Left hindlimb (tissue), 1 donor: Measurements from ENCODE around the gene CABS1.

Source experiments
- DNase-seq: peaks from one replicate; pipeline ENCODE4 v3.0.0-alpha.2; 2018

Gene CABS1

GRCh38 chr4:70334681-70335080 lies at the start of gene CABS1:
Gene CABS1 (plus strand): TSS chr4:70334981. CDS start chr4:70335040, 59 bp downstream.
- no peak for DNase-seq

GRCh38 chr4:70288651-70289050 lies 46.1 kb upstream of the CABS1 start:
- no peak for DNase-seq

GRCh38 chr4:70291341-70291740 lies 43.4 kb upstream of the CABS1 start:
- DNase-seq, result no peak

- DNase-seq, result no peak
Measured at GRCh38 chr4:70297576-70297975, 37.2 kb upstream of the CABS1 start.

- DNase-seq, result no peak
Measured at GRCh38 chr4:70298051-70298450, 36.7 kb upstream of the CABS1 start.

- no peak for DNase-seq
Measured at GRCh38 chr4:70299643-70300042, 35.1 kb upstream of the CABS1 start.

GRCh38 chr4:70300215-70300614 lies 34.6 kb upstream of the CABS1 start:
- DNase-seq, result no peak

- no peak for DNase-seq
Measured at GRCh38 chr4:70303090-70303489, 31.7 kb upstream of the CABS1 start.

- DNase-seq, result no peak
Measured at GRCh38 chr4:70305601-70306000, 29.2 kb upstream of the CABS1 start.

GRCh38 chr4:70306076-70306475 lies 28.7 kb upstream of the CABS1 start:
- DNase-seq, result no peak

GRCh38 chr4:70313736-70314135 lies 21.0 kb upstream of the CABS1 start:
- DNase-seq, result no peak

GRCh38 chr4:70315928-70316327 lies 18.9 kb upstream of the CABS1 start:
- DNase-seq, result no peak

GRCh38 chr4:70326052-70326451 lies 8.7 kb upstream of the CABS1 start:
- no peak for DNase-seq

- no peak for DNase-seq
Measured at GRCh38 chr4:70336043-70336442, 1.3 kb downstream of the CABS1 start.

- DNase-seq, result no peak
Measured at GRCh38 chr4:70337886-70338420, 3.2 kb downstream of the CABS1 start.

GRCh38 chr4:70356185-70356584 lies 21.4 kb downstream of the CABS1 start:
- DNase-seq, result no peak

GRCh38 chr4:70359115-70359661 lies 24.4 kb downstream of the CABS1 start:
- no peak for DNase-seq

- DNase-seq, result no peak
Measured at GRCh38 chr4:70360460-70360859, 25.7 kb downstream of the CABS1 start, which contains the start of gene SMR3A. Gene SMR3A (plus strand): TSS chr4:70360760. CDS start chr4:70362116, 1,356 bp downstream.

GRCh38 chr4:70364002-70364401 lies 29.2 kb downstream of the CABS1 start:
- DNase-seq, result no peak

GRCh38 chr4:70365479-70365878 lies 30.7 kb downstream of the CABS1 start:
- no peak for DNase-seq

GRCh38 chr4:70367813-70368212 lies 33.0 kb downstream of the CABS1 start:
- no peak for DNase-seq

GRCh38 chr4:70371987-70372386 lies 37.2 kb downstream of the CABS1 start:
- no peak for DNase-seq

- no peak for DNase-seq
Measured at GRCh38 chr4:70372760-70373159, 38.0 kb downstream of the CABS1 start.

GRCh38 chr4:70380578-70380977 lies 45.8 kb downstream of the CABS1 start:
- no peak for DNase-seq

GRCh38 chr4:70382691-70383181 lies 48.0 kb downstream of the CABS1 start, which contains the start of gene SMR3B:
Gene SMR3B (plus strand): TSS chr4:70383131. CDS start chr4:70384511, 1,380 bp downstream.
- no peak for DNase-seq
